Measurements from ENCODE around the gene PDCD11.

GRCh38 chr10:103476046-103476768 lies 79.8 kb downstream of the PDCD11 start:
- TF ChIP-seq EP300 (IDR thresholded peaks at IDR 0.05): no peak
- TF ChIP-seq CTCF (IDR thresholded peaks at IDR 0.05): no peak
- no peak for TF ChIP-seq POLR2AphosphoS5 (IDR thresholded peaks at IDR 0.05)
- TF ChIP-seq POLR2A (IDR thresholded peaks at IDR 0.05): no peak

Data from suprapubic skin (tissue), 4 donors.